Inflammatory macrophage (primary cell): ENCODE measurements around the gene ABCB6.
A peak's percentile ranks its signal among the peaks of the same experiment; 100 is the strongest.

Source experiments
- DNase-seq, 2 donors: peaks; one replicate each; pipeline ENCODE4 v3.0.0-alpha.2; 2020 to 2022

Gene ABCB6

GRCh38 chr2:219168526-219168925 is 50.2 kb downstream of the ABCB6 start:
- peak in 1 of 2 donors; percentile 11 for DNase-seq

- DNase-seq: no peak
Measured at GRCh38 chr2:219167997-219168396, 50.8 kb downstream of the ABCB6 start.

- no peak for DNase-seq
Measured at GRCh38 chr2:219165058-219165911, 53.5 kb downstream of the ABCB6 start.

- no peak for DNase-seq
Measured at GRCh38 chr2:219163156-219163555, 55.6 kb downstream of the ABCB6 start.

GRCh38 chr2:219161097-219161496 is 57.7 kb downstream of the ABCB6 start:
- no peak for DNase-seq

GRCh38 chr2:219160186-219161017 is 58.4 kb downstream of the ABCB6 start, which contains the start of gene NHEJ1:
Gene NHEJ1 (minus strand): TSS chr2:219160815. CDS start chr2:219158362, 2,453 bp downstream.
- peak; percentile 91 to 93 for DNase-seq
